Peyer's patch (tissue), 4 donors: ENCODE measurements around the gene TMEM187.

Experiments used
- CTCF ChIP-seq, 6 experiments: fragments of 450-650 bp in 4 of 6; fragments of 200-600 bp in 2 of 6; sonication (generic) in 1 of 6; IDR thresholded peaks; one replicate each; pipeline ENCODE4 v1.5.1; 2017 to 2019; ENCODE audit warnings: antibody characterized with exemption in 6 of 6, mild to moderate bottlenecking in 3 of 6, moderate library complexity in 1 of 6
- POLR2A ChIP-seq, 2 donors: fragments of 450-650 bp; IDR thresholded peaks; one replicate each; pipeline ENCODE4 v1.5.1; 2017; ENCODE audit warnings: antibody characterized with exemption in 2 of 2, mild to moderate bottlenecking in 2 of 2, moderate library complexity in 2 of 2

GRCh38 chrX:154010330-154011087, 38.0 kb downstream of the TMEM187 start:
- TF ChIP-seq CTCF (IDR thresholded peaks at IDR 0.05) (no peak), POLR2A (IDR thresholded peaks at IDR 0.05) (no peak)
